ENCODE data around the gene NBL1. TPM values are rescaled to one million over a fixed set of nuclear protein-coding genes. Genes with fewer than 3 reads are reported as not detected.

The NBL1 gene
- total and polyA plus RNA-seq, 9 of the 15 experiments (the other 6 are each of a cell fraction or from before 2014, with no cell fraction given) = 0.10 to 3.7 (median 1.8) TPM; not detected in 1

DNA sequence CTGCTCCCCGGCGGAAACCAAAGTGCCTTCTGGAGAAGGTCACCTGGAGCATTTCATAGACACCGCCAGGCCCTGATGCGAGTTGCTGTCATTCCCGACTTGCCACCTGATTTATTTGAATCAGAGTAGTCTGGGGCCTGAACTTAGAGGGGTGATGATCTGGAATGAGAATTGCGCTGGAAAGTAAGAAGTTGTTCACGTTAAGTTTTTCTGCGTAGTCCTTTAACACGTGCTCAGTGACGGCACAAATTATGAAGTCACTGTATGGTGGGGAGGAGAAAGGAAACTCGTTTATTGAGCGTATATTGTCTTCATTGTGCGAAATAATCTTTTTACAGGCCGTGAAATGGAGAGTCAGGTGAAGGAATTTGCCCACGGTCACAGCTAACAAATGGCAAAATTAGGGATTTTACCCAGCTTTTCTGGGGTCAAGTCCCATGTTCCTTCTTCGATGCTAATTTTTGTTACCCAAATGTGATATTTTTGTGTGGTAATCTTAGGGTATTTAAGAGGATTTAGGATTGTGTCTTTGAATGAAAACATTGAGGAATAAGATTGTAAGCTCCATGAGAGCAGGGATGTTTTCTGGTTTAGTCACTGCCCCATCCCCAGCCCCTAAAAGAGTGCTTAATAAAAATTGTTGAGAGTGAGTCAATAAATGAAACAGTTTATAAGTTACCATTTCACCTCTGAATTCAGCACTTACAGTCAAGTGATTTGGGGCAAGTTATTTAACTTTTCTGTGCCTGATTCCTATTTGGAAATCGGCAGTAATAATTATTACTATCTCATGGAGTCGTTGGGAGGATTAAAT, 46.4 kb upstream of the NBL1 start (continued):
- TF ChIP-seq, protein P1, sequence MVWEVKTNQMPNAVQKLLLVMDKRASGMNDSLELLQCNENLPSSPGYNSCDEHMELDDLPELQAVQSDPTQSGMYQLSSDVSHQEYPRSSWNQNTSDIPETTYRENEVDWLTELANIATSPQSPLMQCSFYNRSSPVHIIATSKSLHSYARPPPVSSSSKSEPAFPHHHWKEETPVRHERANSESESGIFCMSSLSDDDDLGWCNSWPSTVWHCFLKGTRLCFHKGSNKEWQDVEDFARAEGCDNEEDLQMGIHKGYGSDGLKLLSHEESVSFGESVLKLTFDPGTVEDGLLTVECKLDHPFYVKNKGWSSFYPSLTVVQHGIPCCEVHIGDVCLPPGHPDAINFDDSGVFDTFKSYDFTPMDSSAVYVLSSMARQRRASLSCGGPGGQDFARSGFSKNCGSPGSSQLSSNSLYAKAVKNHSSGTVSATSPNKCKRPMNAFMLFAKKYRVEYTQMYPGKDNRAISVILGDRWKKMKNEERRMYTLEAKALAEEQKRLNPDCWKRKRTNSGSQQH (CRISPR knock-in tag; IDR thresholded peaks at IDR 0.05) = no peak
- no peak for TF ChIP-seq ARID2 (IDR thresholded peaks at IDR 0.05)
- no peak for TF ChIP-seq TAF7 (tag; IDR thresholded peaks at IDR 0.05)
- TF ChIP-seq SIN3A (IDR thresholded peaks at IDR 0.05; ENCODE audit: borderline replicate concordance in 2 of 2, control insufficient read depth in 1 of 2, low read depth in 2 of 2, low read length in 2 of 2) = 0 out of 4 replicates have a peak, but pooled peaks of 1 of the 2 experiments have one; percentile 10
- 0 out of 2 replicates have a peak, but pooled peaks have one; percentile 31 for TF ChIP-seq CTBP1 (IDR thresholded peaks at IDR 0.05; ENCODE audit: borderline replicate concordance)
- 0 out of 2 replicates have a peak, but pooled peaks have one; percentile 0 for TF ChIP-seq ZC3H4 (CRISPR knock-in tag; IDR thresholded peaks at IDR 0.05; ENCODE audit: borderline replicate concordance)
- TF ChIP-seq ZNF707 (CRISPR knock-in tag; conservative IDR thresholded peaks at IDR 0.05) = no peak
- peak; percentile 27; the same call in 1 of the 2 replicates for TF ChIP-seq DIDO1 (tag; IDR thresholded peaks at IDR 0.05; ENCODE audit: low read depth)
- no peak for TF ChIP-seq CBX5 (IDR thresholded peaks at IDR 0.05; ENCODE audit: borderline replicate concordance, low read depth)
- 0 out of 2 replicates have a peak, but pooled peaks have one; percentile 15 for TF ChIP-seq POLR2AphosphoS5 (IDR thresholded peaks at IDR 0.05; ENCODE audit: control insufficient read depth, insufficient read depth, low read depth, low read length)
- no peak for TF ChIP-seq SRSF9 (IDR thresholded peaks at IDR 0.05; ENCODE audit: borderline replicate concordance, low read depth, low read length)
- TF ChIP-seq ZZZ3 (IDR thresholded peaks at IDR 0.05) = no peak
- no peak for TF ChIP-seq ZFP1 (CRISPR knock-in tag; IDR thresholded peaks at IDR 0.05)
- TF ChIP-seq, protein P2, sequence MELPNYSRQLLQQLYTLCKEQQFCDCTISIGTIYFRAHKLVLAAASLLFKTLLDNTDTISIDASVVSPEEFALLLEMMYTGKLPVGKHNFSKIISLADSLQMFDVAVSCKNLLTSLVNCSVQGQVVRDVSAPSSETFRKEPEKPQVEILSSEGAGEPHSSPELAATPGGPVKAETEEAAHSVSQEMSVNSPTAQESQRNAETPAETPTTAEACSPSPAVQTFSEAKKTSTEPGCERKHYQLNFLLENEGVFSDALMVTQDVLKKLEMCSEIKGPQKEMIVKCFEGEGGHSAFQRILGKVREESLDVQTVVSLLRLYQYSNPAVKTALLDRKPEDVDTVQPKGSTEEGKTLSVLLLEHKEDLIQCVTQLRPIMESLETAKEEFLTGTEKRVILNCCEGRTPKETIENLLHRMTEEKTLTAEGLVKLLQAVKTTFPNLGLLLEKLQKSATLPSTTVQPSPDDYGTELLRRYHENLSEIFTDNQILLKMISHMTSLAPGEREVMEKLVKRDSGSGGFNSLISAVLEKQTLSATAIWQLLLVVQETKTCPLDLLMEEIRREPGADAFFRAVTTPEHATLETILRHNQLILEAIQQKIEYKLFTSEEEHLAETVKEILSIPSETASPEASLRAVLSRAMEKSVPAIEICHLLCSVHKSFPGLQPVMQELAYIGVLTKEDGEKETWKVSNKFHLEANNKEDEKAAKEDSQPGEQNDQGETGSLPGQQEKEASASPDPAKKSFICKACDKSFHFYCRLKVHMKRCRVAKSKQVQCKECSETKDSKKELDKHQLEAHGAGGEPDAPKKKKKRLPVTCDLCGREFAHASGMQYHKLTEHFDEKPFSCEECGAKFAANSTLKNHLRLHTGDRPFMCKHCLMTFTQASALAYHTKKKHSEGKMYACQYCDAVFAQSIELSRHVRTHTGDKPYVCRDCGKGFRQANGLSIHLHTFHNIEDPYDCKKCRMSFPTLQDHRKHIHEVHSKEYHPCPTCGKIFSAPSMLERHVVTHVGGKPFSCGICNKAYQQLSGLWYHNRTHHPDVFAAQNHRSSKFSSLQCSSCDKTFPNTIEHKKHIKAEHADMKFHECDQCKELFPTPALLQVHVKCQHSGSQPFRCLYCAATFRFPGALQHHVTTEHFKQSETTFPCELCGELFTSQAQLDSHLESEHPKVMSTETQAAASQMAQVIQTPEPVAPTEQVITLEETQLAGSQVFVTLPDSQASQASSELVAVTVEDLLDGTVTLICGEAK (IDR thresholded peaks at IDR 0.05) = peak; percentile 15; the same call in 1 of the 2 replicates
- TF ChIP-seq, protein P2 (CRISPR knock-in tag; IDR thresholded peaks at IDR 0.05) = no peak
